H1 (cell line): ENCODE measurements around the gene TRIM65. TPM values are rescaled to one million over a fixed set of nuclear protein-coding genes. Genes with fewer than 3 reads are reported as not detected.

Experiments used
- CTCF ChIA-PET: fragments of 300-600 bp; sonication (Branson Sonifier 250); formaldehyde crosslinking; loops from one replicate; lab custom pipeline; 2021; ENCODE audit not compliant: partially characterized antibody; lab: Charles Lee
- POLR2A ChIA-PET: fragments of 300-600 bp; sonication (Branson Sonifier 250); formaldehyde crosslinking; loops from one replicate; lab custom pipeline; 2021; ENCODE audit warnings: inconsistent platforms; ENCODE audit not compliant: partially characterized antibody; lab: Charles Lee
- DNase-seq, 2 experiments: peaks; one replicate each; pipeline versions ENCODE4 v3.0.0 to v3.0.0-alpha.2; 2010 to 2022; ENCODE audit warnings: low spot score in 2 of 2, low read depth in 1 of 2, mixed read lengths in 1 of 2
- FAIRE-seq: peaks from 2 replicates; lab custom pipeline; 2011; peaks lifted over from hg19 to GRCh38; lab: Jason Lieb, UNC
- H2AFZ ChIP-seq: 2 replicates; pipeline ENCODE4 v1.8.1; 2012; ENCODE audit warnings: low read length, inconsistent platforms
- H2AK5ac ChIP-seq: 2 replicates; pipeline ENCODE4 v1.6.1; 2013; ENCODE audit warnings: low read depth, low read length
- H2BK120ac ChIP-seq: replicated peaks from 2 replicates; pipeline ENCODE3; 2013; ENCODE audit warnings: low read depth, low read length, inconsistent platforms
- H2BK12ac ChIP-seq: 2 replicates; pipeline ENCODE4 v1.6.1; 2013; ENCODE audit warnings: low read depth, low read length
- H2BK15ac ChIP-seq: 2 replicates; pipeline ENCODE4 v1.6.1; 2013; ENCODE audit warnings: low read length
- H2BK20ac ChIP-seq: 2 replicates; pipeline ENCODE4 v1.6.1; 2013; ENCODE audit warnings: low read length
- H2BK5ac ChIP-seq: 2 replicates; pipeline ENCODE4 v1.6.1; 2013; ENCODE audit warnings: low read depth, low read length
- H3K14ac ChIP-seq: 2 replicates; pipeline ENCODE4 v1.6.1; 2013; ENCODE audit warnings: inconsistent platforms; ENCODE audit not compliant: insufficient read length
- H3K18ac ChIP-seq: 2 replicates; pipeline ENCODE4 v1.6.1; 2013; ENCODE audit warnings: low read length; ENCODE audit errors: extremely low read depth
- H3K23ac ChIP-seq: 2 replicates; pipeline ENCODE4 v1.6.1; 2013; ENCODE audit warnings: inconsistent platforms; ENCODE audit not compliant: insufficient read length
- H3K23me2 ChIP-seq: 2 replicates; pipeline ENCODE4 v1.6.1; 2013; ENCODE audit warnings: low read depth, low read length
- H3K27ac ChIP-seq: 2 replicates; pipeline ENCODE4 v1.6.1; 2011; ENCODE audit warnings: low read depth, low read length, inconsistent platforms
- H3K27me3 ChIP-seq, 4 experiments: replicated peaks in 1 of 4; 1 replicate in 1 of 4; 2 replicates in 3 of 4; pipeline versions ENCODE4 v1.6.1 to v1.8.1; 2011 to 2013; ENCODE audit warnings: low read length in 3 of 4, mild to moderate bottlenecking in 3 of 4, inconsistent platforms in 2 of 4, mixed read lengths in 2 of 4, moderate library complexity in 1 of 4; ENCODE audit not compliant: control insufficient read depth in 3 of 4, insufficient read depth in 3 of 4; ENCODE audit errors: extremely low read depth in 1 of 4
- H3K36me3 ChIP-seq, 4 experiments: 2 replicates each; pipeline versions ENCODE4 v1.6.1 to v1.8.1; 2011 to 2013; ENCODE audit warnings: mild to moderate bottlenecking in 4 of 4, low read length in 3 of 4, moderate library complexity in 2 of 4, control low read depth in 1 of 4, inconsistent platforms in 1 of 4; ENCODE audit not compliant: insufficient read depth in 4 of 4, control insufficient read depth in 2 of 4
- H3K4ac ChIP-seq: replicated peaks from 2 replicates; pipeline ENCODE3; 2013; ENCODE audit warnings: low read length, low read depth, mixed read lengths, inconsistent platforms; ENCODE audit not compliant: insufficient read length
- H3K4me1 ChIP-seq, 4 experiments: replicated peaks in 1 of 4; 1 replicate in 1 of 4; 2 replicates in 3 of 4; pipeline versions ENCODE4 v1.6.1 to v1.8.1; 2011 to 2013; ENCODE audit warnings: low read length in 3 of 4, inconsistent platforms in 2 of 4, mixed read lengths in 1 of 4; ENCODE audit not compliant: insufficient read depth in 4 of 4, control insufficient read depth in 3 of 4
- H3K4me2 ChIP-seq, 2 experiments: 2 replicates each; pipeline versions ENCODE4 v1.6.1 to v1.8.1; 2011 to 2013; ENCODE audit warnings: low read depth in 2 of 2, low read length in 2 of 2, control low read depth in 1 of 2, inconsistent platforms in 1 of 2, mild to moderate bottlenecking in 1 of 2; ENCODE audit not compliant: insufficient read depth in 1 of 2
- H3K4me3 ChIP-seq, 4 experiments: fragments of 200-600, 300-600 bp in 1 of 4; sonication (generic), shearing (Covaris generic), sonication (Bioruptor Twin) in 1 of 4; 2 replicates each; pipeline versions ENCODE4 v1.5.1 to v1.8.1; 2011 to 2016; ENCODE audit warnings: low read length in 4 of 4, low read depth in 3 of 4, control low read depth in 2 of 4, inconsistent platforms in 2 of 4, mild to moderate bottlenecking in 2 of 4, mixed read lengths in 1 of 4, moderate library complexity in 1 of 4; ENCODE audit not compliant: insufficient read depth in 2 of 4; ENCODE audit errors: extremely low read depth in 1 of 4
- H3K56ac ChIP-seq: replicated peaks from 2 replicates; pipeline ENCODE3; 2013; ENCODE audit warnings: low read depth, mild to moderate bottlenecking, mixed read lengths, low read length, inconsistent platforms; ENCODE audit not compliant: insufficient read length
- H3K79me1 ChIP-seq: 2 replicates; pipeline ENCODE4 v1.6.1; 2013; ENCODE audit warnings: low read depth, low read length, control low read depth
- H3K79me2 ChIP-seq, 2 experiments: 2 replicates each; pipeline versions ENCODE4 v1.6.1 to v1.8.1; 2012 to 2013; ENCODE audit warnings: low read length in 2 of 2, mild to moderate bottlenecking in 2 of 2, inconsistent platforms in 1 of 2; ENCODE audit not compliant: insufficient read depth in 2 of 2, control insufficient read depth in 1 of 2
- H3K9ac ChIP-seq, 4 experiments: replicated peaks in 1 of 4; 1 replicate in 1 of 4; 2 replicates in 3 of 4; pipeline versions ENCODE4 v1.6.1 to v1.8.1; 2011 to 2013; ENCODE audit warnings: low read depth in 3 of 4, low read length in 3 of 4, control low read depth in 2 of 4, mild to moderate bottlenecking in 2 of 4, moderate library complexity in 2 of 4, inconsistent platforms in 1 of 4; ENCODE audit errors: extremely low read depth in 1 of 4
- H3K9me3 ChIP-seq, 2 experiments: 2 replicates each; pipeline versions ENCODE4 v1.6.1 to v1.8.1; 2012 to 2013; ENCODE audit warnings: mild to moderate bottlenecking in 2 of 2, moderate library complexity in 2 of 2, control low read depth in 1 of 2, inconsistent platforms in 1 of 2, low read depth in 1 of 2, low read length in 1 of 2, mixed read lengths in 1 of 2; ENCODE audit not compliant: insufficient read depth in 2 of 2
- H4K20me1 ChIP-seq, 2 experiments: replicated peaks in 1 of 2; 2 replicates each; pipeline versions ENCODE3 to v1.8.1; 2011 to 2013; ENCODE audit warnings: inconsistent platforms in 2 of 2, low read length in 2 of 2, mild to moderate bottlenecking in 1 of 2; ENCODE audit not compliant: insufficient read depth in 2 of 2, control insufficient read depth in 1 of 2
- H4K5ac ChIP-seq: 2 replicates; pipeline ENCODE4 v1.6.1; 2013; ENCODE audit warnings: low read length, low read depth, mixed read lengths, inconsistent platforms; ENCODE audit not compliant: insufficient read length
- H4K8ac ChIP-seq: 2 replicates; pipeline ENCODE4 v1.8.0; 2013; ENCODE audit warnings: mild to moderate bottlenecking, moderate library complexity, low read length, inconsistent platforms; ENCODE audit not compliant: insufficient read depth; ENCODE audit errors: extremely low read depth
- H4K91ac ChIP-seq: replicated peaks from 2 replicates; pipeline ENCODE3; 2013; ENCODE audit warnings: low read length, mixed read lengths, inconsistent platforms; ENCODE audit not compliant: insufficient read length
- HDAC6 ChIP-seq: IDR thresholded peaks from one replicate; pipeline ENCODE4 v1.7.1; 2012; ENCODE audit warnings: low read depth, mild to moderate bottlenecking, inconsistent platforms, low read length, moderate library complexity
- PHF8 ChIP-seq: fragments of 200-600 bp; sonication (generic); conservative IDR thresholded peaks from 2 replicates; pipeline ENCODE4 v1.7.1; 2012; ENCODE audit warnings: low read depth, mild to moderate bottlenecking, inconsistent platforms, low read length, moderate library complexity
- RBBP5 ChIP-seq: IDR thresholded peaks from 2 replicates; pipeline ENCODE4 v1.7.1; 2012; ENCODE audit warnings: low read depth, mild to moderate bottlenecking, inconsistent platforms, low read length, moderate library complexity, borderline replicate concordance
- WGBS, 2 experiments: shearing (Covaris generic) in 1 of 2; methylation state at CpG; one replicate each; pipeline versions ENCODE4 v1.1.6 to v1.1.7; 2013 to 2015; ENCODE audit warnings: low lambda C conversion rate in 2 of 2, mixed read lengths in 2 of 2, inconsistent platforms in 1 of 2, low coverage in 1 of 2, missing lambda C conversion rate in 1 of 2; ENCODE audit not compliant: insufficient replicate concordance in 2 of 2, insufficient coverage in 1 of 2, insufficient read length in 1 of 2; ENCODE audit errors: extremely low coverage in 1 of 2, missing lambda C conversion rate in 1 of 2; 5-methylcytosine and 5-hydroxymethylcytosine counted together
- polyA plus RNA-seq, 7 experiments: library from polyadenylated mRNA; depleted of rRNA in 3 of 7; stranded (reverse) in 5 of 7; unstranded in 2 of 7; fragments of >200 nt in 5 of 7; fragments of 200-250 nt in 2 of 7; gene quantifications; 1 replicate in 5 of 7; 2 replicates in 1 of 7; 4 replicates in 1 of 7; pipeline versions ENCODE4 v1.2.1 to v1.2.3, GENCODE V29; 2011 to 2013; ENCODE audit warnings: missing spikeins in 2 of 7, mixed read lengths in 2 of 7
- total RNA-seq: library from RNA; stranded (reverse); fragmentation: NEBNext Ultra II Directional; extraction: Animal tissue kit (Norgen Biotek cat#: 25700); gene quantifications from 2 replicates; pipeline ENCODE4 v1.2.1, GENCODE V29; 2021

TRIM65 gene
- total and polyA plus RNA-seq, 2 of the 8 experiments (the other 6 are each of a cell fraction or from before 2014, with no cell fraction given) = 21.2 to 48.6 TPM

DNA sequence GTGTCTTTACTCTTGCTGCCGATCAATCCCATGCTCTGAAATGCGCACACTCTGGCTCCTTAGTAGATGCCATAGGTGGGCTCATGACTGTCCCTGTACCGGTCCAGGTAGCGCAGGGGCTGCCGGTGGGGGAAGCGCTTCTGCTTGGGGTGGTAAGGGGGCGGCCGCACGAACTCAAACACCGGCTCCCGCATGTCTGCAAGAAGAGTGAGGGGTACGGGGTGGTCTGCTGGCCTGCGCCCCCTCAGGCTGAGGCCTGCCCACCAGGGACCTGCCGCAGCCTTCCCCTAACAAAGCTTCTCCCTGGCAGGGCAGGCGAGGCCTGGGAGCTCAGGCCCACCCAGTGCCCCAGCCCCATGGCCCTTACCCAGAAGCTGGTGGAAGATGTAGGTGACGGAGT lies 2.0 kb upstream of the TRIM65 start:
- no peak overlapping the region for H2BK120ac ChIP-seq
- no peak for TF ChIP-seq PHF8
- no peak for TF ChIP-seq HDAC6
- TF ChIP-seq RBBP5 = no peak

More for the DNA sequence above, 2.0 kb upstream of the TRIM65 start:
- Histone ChIP-seq H3K79me2 (peaks cover 0 to 25% of the 10 kb centered on the region in 2 experiments; a peak in 2 of 4 replicates), H3K23me2 (peaks cover 8% of the 10 kb centered on the region), H2BK20ac (no peak overlapping the region), H2AFZ (no peak overlapping the region), H2BK5ac (no peak overlapping the region), H3K23ac (no peak overlapping the region), H3K56ac (no peak overlapping the region), H3K4ac (no peak overlapping the region), H3K9ac (no peak overlapping the region), H3K9me3 (no peaks in the 10 kb centered on the region), H3K79me1 (peaks cover 3% of the 10 kb centered on the region; the same call in 1 of the 2 replicates), H3K4me1 (peaks cover 4 to 25% (median 13%) of the 10 kb centered on the region in 4 experiments), H2BK12ac (no peak overlapping the region), H3K14ac (no peak overlapping the region), H4K8ac (no peak overlapping the region), H3K18ac (no peak overlapping the region), H4K91ac (no peak overlapping the region), H2AK5ac (no peak overlapping the region), H3K27me3 (no peaks in the 10 kb centered on the region), H3K27ac (no peak overlapping the region), H2BK15ac (no peak overlapping the region), H3K4me3 (no peak overlapping the region), H4K20me1 (peaks cover 2 to 7% of the 10 kb centered on the region in 2 experiments), H4K5ac (no peak overlapping the region), H3K36me3 (peaks cover 5 to 35% (median 23%) of the 10 kb centered on the region in 4 experiments; a peak in 7 of 8 replicates), H3K4me2 (no peak overlapping the region)
- ChIA-PET POLR2A (interaction anchor here (1.1 to 7.4 kb wide), 7 partner anchors 11 to 119 kb away, joined by 3 to 40 read pairs (median 4); partner anchors contain the start of gene WBP2), CTCF (interaction anchor here (1.0 to 51.3 kb wide), 8 partner anchors 15 to 110 kb away, joined by 3 to 885 read pairs (median 6); partner anchors contain the start of gene CDK3)
- no peak for FAIRE-seq
- no peak for DNase-seq
- 94% methylated on average over 16 of the region's 16 CpGs; no CpG with 5 or more reads in 1 of the 2 experiments for WGBS, 2 experiments
